Measurements from ENCODE around the gene ASCC1. TPM values are rescaled to one million over a fixed set of nuclear protein-coding genes. Genes with fewer than 3 reads are reported as not detected.

Gene ASCC1
- 27.2 TPM for total RNA-seq

GRCh38 chr10:72215611-72216549 is at the start of gene ASCC1, which contains the start of gene ANAPC16:
Gene ASCC1 (minus strand): TSS chr10:72216276. CDS start chr10:72213298, 2,978 bp downstream.
Gene ANAPC16 (plus strand): TSS chr10:72216012. CDS start chr10:72223915, 7,903 bp downstream.

GRCh38 chr10:72087969-72088888 is 127.8 kb downstream of the ASCC1 start, which contains the start of gene SPOCK2:
Gene SPOCK2 (minus strand): TSS chr10:72088551. CDS start chr10:72088328, 223 bp downstream.

Small RNA genes within 50 kb of the gene (small RNA-seq; reads per million reads assigned to genes)
- gene RF00019 (ENCODE audit: low replicate concordance), result not detected
- gene RF00340 (ENCODE audit: low replicate concordance), result not detected

Other genes with a start within 250 kb of the ASCC1 start
- gene SPOCK2, start 127.7 kb downstream of the ASCC1 start, total RNA-seq, result 73.7 TPM
- gene ANAPC16, start 264 bp downstream of the ASCC1 start, total RNA-seq, result 105 TPM
- 374 TPM for gene DDIT4, start 57.6 kb upstream of the ASCC1 start, total RNA-seq
- 31.6 TPM for gene DNAJB12, start 138.6 kb upstream of the ASCC1 start, total RNA-seq

Measured in metanephros (tissue), 2 donors.